Activated CD4-positive, alpha-beta T cell treated with anti-CD3 and anti-CD28 coated beads for 36 hours (primary cell): Measurements from ENCODE around the gene NPR2. TPM values are rescaled to one million over a fixed set of nuclear protein-coding genes. Genes with fewer than 3 reads are reported as not detected.

Source experiments
- ATAC-seq: fragments of 200-7000 bp; cut with Tn5 transposase; one replicate; pipeline ENCODE4 v1.10.0; 2021; ENCODE audit warnings: mild to moderate bottlenecking, moderate library complexity
- CTCF ChIA-PET: fragments of 350-600 bp; sonication (Branson Sonifier 250); formaldehyde crosslinking; loops from one replicate; lab custom pipeline; 2021; ENCODE audit warnings: antibody characterized with exemption; lab: Charles Lee
- POLR2A ChIA-PET: fragments of 350-600 bp; sonication (Branson Sonifier 250); formaldehyde crosslinking; loops from one replicate; lab custom pipeline; 2021; ENCODE audit warnings: antibody characterized with exemption, inconsistent platforms; lab: Charles Lee
- DNase-seq: peaks from one replicate; pipeline ENCODE4 v3.0.0-alpha.2; 2020
- H3K27ac Mint-ChIP-seq: one replicate; pipeline ENCODE4 v1.8.0; 2021; ENCODE audit warnings: mixed read lengths
- H3K27me3 Mint-ChIP-seq: one replicate; pipeline ENCODE4 v1.8.0; 2021; ENCODE audit warnings: mixed read lengths
- H3K36me3 Mint-ChIP-seq: one replicate; pipeline ENCODE4 v1.8.0; 2021; ENCODE audit warnings: low read depth, mixed read lengths
- H3K4me1 Mint-ChIP-seq: one replicate; pipeline ENCODE4 v1.8.0; 2021; ENCODE audit warnings: mixed read lengths
- H3K4me3 Mint-ChIP-seq: one replicate; pipeline ENCODE4 v1.8.0; 2021; ENCODE audit warnings: mild to moderate bottlenecking, moderate library complexity, mixed read lengths
- H3K9me3 Mint-ChIP-seq: one replicate; pipeline ENCODE4 v1.8.0; 2021; ENCODE audit warnings: low read depth, mixed read lengths
- intact Hi-C, 2 experiments: fragments of 100-400 bp; cut with DNase I in 1 of 2; cut with micrococcal nuclease in 1 of 2; formaldehyde crosslinking; loops; one replicate each; pipeline versions ENCODE4 v1.14.2 to v1.15.1; 2022 to 2024; cut with DNase I, micrococcal nuclease
- total RNA-seq, 2 experiments: library from RNA; stranded (reverse); gene quantifications; one replicate each; pipeline ENCODE4 v1.2.3, GENCODE V29; 2021

NPR2 gene
- total RNA-seq, 2 experiments from 2014 or later, result 9.3 to 10.5 TPM

DNA sequence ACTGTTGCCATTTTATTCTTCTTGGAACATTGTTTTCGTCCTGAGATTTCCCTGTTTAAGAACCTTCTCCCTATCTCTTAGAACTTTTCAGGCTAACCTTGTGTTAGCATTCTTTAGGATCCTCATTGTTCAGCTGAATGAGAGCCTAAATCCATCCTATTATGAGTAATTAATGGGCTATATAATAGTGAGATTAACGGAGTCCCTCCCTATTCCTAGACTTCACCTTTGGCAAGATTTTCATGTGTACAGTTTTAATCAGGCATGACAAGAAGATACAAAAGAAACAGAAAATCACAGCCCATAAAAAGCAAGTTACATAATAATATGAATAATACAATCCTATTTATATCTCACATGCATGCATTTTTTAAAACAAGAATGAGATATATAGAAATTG is 28.2 kb upstream of the NPR2 start:
- intact Hi-C loops, result no loop called here
- POLR2A ChIA-PET, result no interaction called here

DNA sequence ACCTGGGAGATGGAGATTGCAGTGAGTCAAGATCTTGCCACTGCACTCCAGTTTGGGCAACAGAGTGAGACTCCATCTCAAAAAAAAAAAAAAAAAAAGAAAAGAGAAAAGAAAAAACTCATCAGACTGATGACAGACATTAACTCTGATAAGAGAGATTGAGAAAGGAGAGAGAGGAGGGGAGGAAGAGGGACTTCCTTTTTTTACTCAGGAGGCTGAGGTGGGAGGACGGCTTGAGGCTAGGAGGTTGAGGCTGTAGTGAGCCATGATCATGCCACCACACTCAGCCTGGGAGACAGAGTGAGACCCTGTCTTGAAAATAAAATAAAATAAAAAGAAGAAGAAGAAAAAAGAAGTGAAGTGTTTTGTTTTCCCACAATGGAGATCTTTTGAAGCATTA is 27.6 kb upstream of the NPR2 start:
- DNase-seq (no peak), ATAC-seq (no peak)
- H3K27me3 Mint-ChIP-seq, result no peaks in the 10 kb centered on the region
- ChIA-PET CTCF (interaction anchor here (0.6 kb wide), 2 partner anchors 249 to 384 kb away, joined by 3 read pairs; no protein-coding TSS in a partner anchor), POLR2A (no interaction called here)
- no peak overlapping the region for H3K27ac Mint-ChIP-seq
- no peaks in the 10 kb centered on the region for H3K9me3 Mint-ChIP-seq
- H3K4me3 Mint-ChIP-seq, result no peak overlapping the region
- H3K36me3 Mint-ChIP-seq, result peaks cover 13% of the 10 kb centered on the region
- intact Hi-C loops, result no loop called here
- H3K4me1 Mint-ChIP-seq, result peaks cover 21% of the 10 kb centered on the region

More for the DNA sequence above, 28.2 kb upstream of the NPR2 start:
- DNase-seq (no peak), ATAC-seq (no peak)
- Mint-ChIP-seq H3K36me3 (peaks cover 16% of the 10 kb centered on the region), H3K9me3 (no peaks in the 10 kb centered on the region), H3K27me3 (no peaks in the 10 kb centered on the region), H3K27ac (no peak overlapping the region), H3K4me3 (no peak overlapping the region), H3K4me1 (peaks cover 28% of the 10 kb centered on the region)
- CTCF ChIA-PET, result interaction anchor here (0.6 to 1.1 kb wide), 3 partner anchors 15 to 82 kb away, joined by 3 to 4 read pairs (median 4); partner anchors contain the start of genes GBA2 and RGP1

DNA sequence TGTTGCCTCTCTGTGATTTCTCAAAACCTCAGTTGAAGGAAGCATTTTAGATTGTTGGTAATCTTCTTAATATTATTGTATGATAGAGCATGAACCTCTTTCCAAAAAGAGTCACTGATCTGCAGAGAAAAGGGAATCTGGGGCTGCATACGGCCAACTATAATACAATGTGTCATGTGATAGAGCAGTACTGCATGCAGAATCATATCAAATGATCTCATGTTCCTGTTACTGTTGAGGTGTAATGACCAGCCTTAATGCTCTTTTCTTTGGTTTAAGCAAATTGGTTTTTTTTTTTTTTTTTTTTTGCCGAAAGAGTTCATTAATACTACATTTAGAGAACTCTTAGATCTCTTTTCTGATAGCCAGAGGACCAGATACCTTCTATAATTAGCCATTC is 24.4 kb upstream of the NPR2 start:
- ChIA-PET POLR2A (interaction anchor here (0.6 kb wide), 1 partner anchor 57 kb away, joined by 3 read pairs; no protein-coding TSS in a partner anchor), CTCF (interaction anchor here (0.7 kb wide), 1 partner anchor 27 kb away, joined by 3 read pairs; no protein-coding TSS in a partner anchor)
- intact Hi-C loops, result no loop called here
- no peak for DNase-seq
- no peak overlapping the region for H3K4me3 Mint-ChIP-seq
- no peaks in the 10 kb centered on the region for H3K27me3 Mint-ChIP-seq
- no peaks in the 10 kb centered on the region for H3K9me3 Mint-ChIP-seq
- no peak for ATAC-seq
- peaks cover 2% of the 10 kb centered on the region for H3K36me3 Mint-ChIP-seq
- H3K27ac Mint-ChIP-seq, result no peak overlapping the region
- H3K4me1 Mint-ChIP-seq, result peaks cover 7% of the 10 kb centered on the region

DNA sequence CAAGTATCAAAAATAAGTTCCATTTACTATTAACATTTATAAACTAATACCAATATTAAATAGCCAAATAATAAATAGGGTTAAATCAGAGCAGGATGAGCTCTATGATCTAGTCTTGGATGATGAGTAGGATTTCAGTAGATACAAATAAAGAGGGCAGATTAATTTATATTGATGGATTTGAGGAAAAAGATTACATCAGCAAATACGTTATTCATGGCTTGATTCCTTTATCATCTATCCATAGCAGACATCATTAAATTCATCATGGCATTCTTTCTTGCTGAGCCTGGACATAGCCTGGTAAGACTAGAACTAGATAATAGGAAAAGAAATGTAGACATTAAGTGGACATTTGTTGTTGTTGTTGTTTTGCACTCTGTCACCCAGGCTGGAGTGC is 23.9 kb upstream of the NPR2 start:
- no peaks in the 10 kb centered on the region for H3K9me3 Mint-ChIP-seq
- intact Hi-C loops, result no loop called here
- no peak overlapping the region for H3K4me3 Mint-ChIP-seq
- no peaks in the 10 kb centered on the region for H3K27me3 Mint-ChIP-seq
- peaks cover 2% of the 10 kb centered on the region for H3K36me3 Mint-ChIP-seq
- ChIA-PET POLR2A (interaction anchor here (0.6 kb wide), 1 partner anchor 56 kb away, joined by 3 read pairs; no protein-coding TSS in a partner anchor), CTCF (interaction anchor here (0.7 kb wide), 1 partner anchor 91 kb away, joined by 3 read pairs; no protein-coding TSS in a partner anchor)
- no peak overlapping the region for H3K27ac Mint-ChIP-seq
- H3K4me1 Mint-ChIP-seq, result peaks cover 7% of the 10 kb centered on the region
- no peak for ATAC-seq
- DNase-seq, result no peak

DNA sequence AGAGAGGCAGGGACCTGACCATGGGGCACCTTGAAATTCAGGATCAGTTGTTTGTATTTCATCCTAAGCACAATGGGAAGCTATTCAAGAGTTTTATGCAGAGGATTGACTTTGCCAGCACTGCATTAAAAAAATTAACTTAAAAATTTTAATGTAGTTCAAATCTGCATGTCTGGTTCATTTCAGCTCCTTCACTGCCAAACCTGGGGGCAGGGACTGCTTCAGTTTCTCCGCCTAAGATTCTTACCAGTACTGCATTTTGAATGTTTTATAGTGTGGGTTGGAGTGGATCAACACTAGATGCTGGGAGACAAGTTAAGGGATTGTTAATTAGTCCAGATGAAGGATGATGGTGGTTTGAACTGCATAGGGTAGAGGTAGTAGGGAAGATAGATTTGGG is 21.6 kb upstream of the NPR2 start:
- Mint-ChIP-seq H3K27ac (no peak overlapping the region), H3K4me1 (peaks cover 7% of the 10 kb centered on the region), H3K27me3 (no peaks in the 10 kb centered on the region), H3K9me3 (no peaks in the 10 kb centered on the region), H3K36me3 (no peaks in the 10 kb centered on the region), H3K4me3 (no peak overlapping the region)
- ChIA-PET POLR2A (no interaction called here), CTCF (interaction anchor here (1.9 kb wide), 1 partner anchor 13 kb away, joined by 4 read pairs; no protein-coding TSS in a partner anchor)
- intact Hi-C loops, result no loop called here
- no peak for ATAC-seq
- no peak for DNase-seq

DNA sequence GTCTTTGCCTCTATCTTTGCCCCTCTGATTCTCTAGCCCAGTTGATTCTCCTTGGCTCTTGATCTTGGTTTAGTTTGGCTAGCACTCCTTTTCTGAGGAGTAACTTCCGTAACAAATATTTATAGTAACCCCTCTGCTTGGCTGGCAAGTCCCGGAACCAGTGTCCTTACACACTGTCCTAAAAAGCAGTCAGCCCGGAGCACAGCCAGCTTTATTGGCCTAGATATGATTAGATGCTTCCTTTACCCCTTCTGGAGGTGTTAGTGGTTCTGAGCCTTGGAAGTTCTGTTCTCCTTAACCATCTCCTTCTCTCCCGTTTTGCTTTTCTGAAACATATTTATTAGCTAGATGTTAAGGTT is 20.3 kb upstream of the NPR2 start:
- Mint-ChIP-seq H3K4me3 (no peak overlapping the region), H3K27ac (no peak overlapping the region), H3K36me3 (no peaks in the 10 kb centered on the region), H3K27me3 (no peaks in the 10 kb centered on the region), H3K9me3 (no peaks in the 10 kb centered on the region), H3K4me1 (peaks cover 7% of the 10 kb centered on the region)
- ATAC-seq, result no peak
- no peak for DNase-seq
- CTCF ChIA-PET, result interaction anchor here (0.9 to 2.0 kb wide), 5 partner anchors 9 to 111 kb away, joined by 4 to 7 read pairs (median 5); partner anchors contain the start of gene SPAG8
- intact Hi-C loops, result no loop called here
- POLR2A ChIA-PET, result no interaction called here

DNA sequence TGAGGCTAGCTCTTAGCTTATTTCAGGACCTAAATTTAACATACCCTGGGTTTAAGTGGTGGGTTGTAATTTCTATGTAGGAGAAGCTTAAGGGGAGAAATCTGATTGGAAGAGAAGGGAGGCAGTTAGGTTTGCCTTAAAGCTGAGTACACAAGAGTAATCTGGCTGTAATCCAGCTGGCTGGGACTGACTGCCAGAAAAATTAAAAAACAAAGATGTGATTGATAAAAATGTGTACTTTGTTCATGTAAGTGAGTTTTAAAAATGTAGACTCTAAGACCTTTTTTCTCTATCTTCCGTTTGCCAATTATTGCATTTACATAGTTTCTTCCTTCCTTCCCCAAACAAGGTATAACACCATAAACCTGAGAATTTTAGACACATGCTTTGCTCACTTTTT is 19.9 kb upstream of the NPR2 start:
- CTCF ChIA-PET, result interaction anchor here (0.6 to 2.4 kb wide), 7 partner anchors 9 to 680 kb away, joined by 3 to 9 read pairs (median 5); partner anchors contain the start of gene SPAG8
- POLR2A ChIA-PET, result no interaction called here

GRCh38 chr9:35771943-35772342 is 19.4 kb upstream of the NPR2 start:
- H3K36me3 Mint-ChIP-seq, result no peaks in the 10 kb centered on the region
- H3K9me3 Mint-ChIP-seq, result no peaks in the 10 kb centered on the region
- ATAC-seq, result no peak

More for the DNA sequence above, 19.9 kb upstream of the NPR2 start:
- Mint-ChIP-seq H3K36me3 (no peaks in the 10 kb centered on the region), H3K9me3 (no peaks in the 10 kb centered on the region), H3K27me3 (no peaks in the 10 kb centered on the region), H3K27ac (no peak overlapping the region), H3K4me1 (peaks cover 4% of the 10 kb centered on the region), H3K4me3 (no peak overlapping the region)
- intact Hi-C loops, result no loop called here
- ATAC-seq, result no peak
- DNase-seq, result no peak

GRCh38 chr9:35774907-35775635 is 16.3 kb upstream of the NPR2 start:
- H3K36me3 Mint-ChIP-seq, result peaks cover 3% of the 10 kb centered on the region
- no peaks in the 10 kb centered on the region for H3K4me1 Mint-ChIP-seq
- ATAC-seq (no peak), DNase-seq (no peak)
- H3K27ac Mint-ChIP-seq, result peak overlapping the region; percentile 33
- H3K4me3 Mint-ChIP-seq, result no peak overlapping the region
- intact Hi-C loops, result loop anchor here in 1 of 2 experiments (2.0 kb wide), 1 partner anchor 20 kb away; no protein-coding TSS in a partner anchor
- CTCF ChIA-PET, result interaction anchor here (1.0 to 2.7 kb wide), 6 partner anchors 14 to 107 kb away, joined by 4 to 17 read pairs (median 5); no protein-coding TSS in a partner anchor
- POLR2A ChIA-PET, result interaction anchor here (1.1 kb wide), 1 partner anchor 27 kb away, joined by 3 read pairs; no protein-coding TSS in a partner anchor
- no peaks in the 10 kb centered on the region for H3K9me3 Mint-ChIP-seq
- H3K27me3 Mint-ChIP-seq, result no peaks in the 10 kb centered on the region

More at GRCh38 chr9:35771943-35772342, 19.4 kb upstream of the NPR2 start:
- no peak for DNase-seq
- POLR2A ChIA-PET, result no interaction called here
- H3K4me3 Mint-ChIP-seq, result no peak overlapping the region
- H3K27me3 Mint-ChIP-seq, result no peaks in the 10 kb centered on the region
- H3K27ac Mint-ChIP-seq, result no peak overlapping the region
- intact Hi-C loops, result no loop called here
- H3K4me1 Mint-ChIP-seq, result peaks cover 2% of the 10 kb centered on the region
- CTCF ChIA-PET, result interaction anchor here (0.6 to 2.4 kb wide), 8 partner anchors 8 to 681 kb away, joined by 3 to 9 read pairs (median 4); partner anchors contain the start of gene SPAG8

DNA sequence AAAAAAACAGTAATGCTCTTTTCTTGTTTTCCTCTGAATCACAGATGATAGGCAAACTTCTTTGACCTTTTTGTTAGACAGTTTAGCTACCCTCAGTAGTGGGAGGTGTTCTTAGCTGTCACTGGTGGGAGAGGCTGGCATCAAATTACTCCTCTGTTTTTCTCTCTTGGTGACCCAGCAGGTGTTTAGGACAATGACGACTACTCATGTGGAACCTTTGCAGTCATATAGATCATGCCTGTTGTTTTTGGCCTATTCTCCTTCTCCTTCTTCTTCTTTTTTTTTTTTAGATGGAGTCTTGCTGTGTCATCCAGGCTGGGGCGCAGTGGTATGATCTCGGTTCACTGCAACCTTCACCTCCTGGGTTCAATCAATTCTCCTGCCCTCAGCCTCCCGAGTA is 15.4 kb upstream of the NPR2 start:
- Mint-ChIP-seq H3K4me1 (no peaks in the 10 kb centered on the region), H3K9me3 (no peaks in the 10 kb centered on the region), H3K4me3 (no peak overlapping the region), H3K36me3 (peaks cover 8% of the 10 kb centered on the region), H3K27me3 (no peaks in the 10 kb centered on the region), H3K27ac (no peak overlapping the region)
- ATAC-seq (peak; percentile 55), DNase-seq (no peak)
- ChIA-PET CTCF (interaction anchor here (0.9 to 2.7 kb wide), 6 partner anchors 13 to 106 kb away, joined by 3 to 17 read pairs (median 5); no protein-coding TSS in a partner anchor), POLR2A (interaction anchor here (0.6 to 1.1 kb wide), 2 partner anchors 28 to 120 kb away, joined by 3 to 4 read pairs; no protein-coding TSS in a partner anchor)
- intact Hi-C loops, result no loop called here

DNA sequence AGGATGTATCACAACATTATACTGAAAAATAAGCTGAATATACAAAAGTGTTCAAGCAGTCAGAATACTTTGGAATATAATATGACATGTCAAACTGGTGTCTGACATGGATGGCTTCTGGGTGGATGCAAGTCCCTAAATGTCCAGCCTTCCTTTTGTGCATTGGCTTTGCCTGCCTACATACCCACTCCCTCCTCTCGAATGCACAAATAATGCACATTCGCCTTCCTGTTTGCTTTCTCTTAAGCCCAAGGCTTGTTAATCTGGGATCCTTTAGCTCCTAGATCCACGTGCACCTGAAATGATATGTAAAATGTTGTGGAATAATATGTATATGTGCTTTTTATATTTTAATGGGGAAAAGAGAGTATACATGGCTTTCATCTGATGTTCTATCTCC is 12.9 kb upstream of the NPR2 start:
- intact Hi-C loops, result no loop called here
- DNase-seq (no peak), ATAC-seq (no peak)
- Mint-ChIP-seq H3K4me3 (no peak overlapping the region), H3K27me3 (no peaks in the 10 kb centered on the region), H3K36me3 (peaks cover 12% of the 10 kb centered on the region), H3K4me1 (no peaks in the 10 kb centered on the region), H3K27ac (no peak overlapping the region), H3K9me3 (no peaks in the 10 kb centered on the region)
- POLR2A ChIA-PET, result no interaction called here
- CTCF ChIA-PET, result interaction anchor here (1.6 to 1.7 kb wide), 4 partner anchors 11 to 48 kb away, joined by 4 to 16 read pairs (median 6); no protein-coding TSS in a partner anchor
